IMR-90 (cell line): Measurements from ENCODE around the gene NAPB. TPM values are rescaled to one million over a fixed set of nuclear protein-coding genes. Genes with fewer than 3 reads are reported as not detected.
A peak's percentile ranks its signal among the peaks of the same experiment; 100 is the strongest.

ENCODE experiments used
- ATAC-seq: fragments of 200-7000 bp; cut with Tn5 transposase; 2 replicates; pipeline ENCODE4 v1.9.1; 2020; ENCODE audit warnings: low read depth, mild to moderate bottlenecking, moderate library complexity
- BruUV-seq: library from RNA; stranded (reverse); fragments of 400-500 nt; replicated peaks from 2 replicates; lab custom pipeline; 2021; lab: Mats Ljungman, UMichigan
- CTCF ChIA-PET: fragments of 300-600 bp; formaldehyde crosslinking; extraction: SDS; loops from one replicate; lab custom pipeline; 2021; ENCODE audit warnings: antibody characterized with exemption; lab: Yijun Ruan, JAX
- POLR2A ChIA-PET: fragments of 300-600 bp; sonication (Branson Sonifier 250); formaldehyde crosslinking; loops from one replicate; lab custom pipeline; 2022; ENCODE audit warnings: antibody characterized with exemption; ENCODE audit not compliant: unreplicated experiment; lab: Charles Lee
- DNase-seq: peaks from one replicate; pipeline ENCODE4 v3.0.0; 2013
- H2AFZ ChIP-seq: replicated peaks from 2 replicates; pipeline ENCODE3; 2013; ENCODE audit warnings: low read length, mild to moderate bottlenecking; ENCODE audit not compliant: poor library complexity
- H2AK5ac ChIP-seq: 2 replicates; pipeline ENCODE4 v1.6.1; 2013; ENCODE audit warnings: low read depth, low read length, inconsistent platforms
- H2AK9ac ChIP-seq: replicated peaks from 2 replicates; pipeline ENCODE3; 2013; ENCODE audit warnings: mild to moderate bottlenecking, low read depth, low read length, moderate library complexity; ENCODE audit not compliant: poor library complexity
- H2BK120ac ChIP-seq: 2 replicates; pipeline ENCODE4 v1.6.1; 2013; ENCODE audit warnings: low read depth, low read length, inconsistent platforms
- H2BK15ac ChIP-seq: 3 replicates; pipeline ENCODE4 v1.6.1; 2013; ENCODE audit warnings: low read depth, low read length, inconsistent platforms
- H2BK20ac ChIP-seq: 2 replicates; pipeline ENCODE4 v1.6.1; 2013; ENCODE audit warnings: low read depth, mild to moderate bottlenecking, inconsistent platforms, low read length, moderate library complexity
- H2BK5ac ChIP-seq: 2 replicates; pipeline ENCODE4 v1.6.1; 2013; ENCODE audit warnings: mild to moderate bottlenecking, low read depth, low read length, inconsistent platforms; ENCODE audit not compliant: poor library complexity, severe bottlenecking
- H3K14ac ChIP-seq: replicated peaks from 2 replicates; pipeline ENCODE4 v1.6.1; 2013; ENCODE audit warnings: low read depth, low read length, inconsistent platforms
- H3K18ac ChIP-seq: 2 replicates; pipeline ENCODE4 v1.6.1; 2013; ENCODE audit warnings: low read depth, low read length, control low read depth
- H3K23ac ChIP-seq: 2 replicates; pipeline ENCODE4 v1.6.1; 2013; ENCODE audit warnings: low read depth, low read length, inconsistent platforms
- H3K27ac ChIP-seq: 2 replicates; pipeline ENCODE4 v1.5.1; 2013; ENCODE audit warnings: mild to moderate bottlenecking, control low read depth, low read length; ENCODE audit not compliant: insufficient read depth
- H3K27me3 ChIP-seq: 2 replicates; pipeline ENCODE4 v1.6.1; 2013; ENCODE audit warnings: low read length; ENCODE audit not compliant: control insufficient read depth, insufficient read depth
- H3K36me3 ChIP-seq: 2 replicates; pipeline ENCODE4 v1.6.1; 2013; ENCODE audit warnings: low read length, mixed read lengths; ENCODE audit not compliant: control insufficient read depth, insufficient read depth
- H3K4ac ChIP-seq: 2 replicates; pipeline ENCODE4 v1.6.1; 2013; ENCODE audit warnings: low read depth, low read length, inconsistent platforms
- H3K4me1 ChIP-seq: 2 replicates; pipeline ENCODE4 v1.6.1; 2013; ENCODE audit warnings: low read length, mixed read lengths; ENCODE audit not compliant: control insufficient read depth, insufficient read depth
- H3K4me2 ChIP-seq: 2 replicates; pipeline ENCODE4 v1.6.1; 2013; ENCODE audit warnings: low read depth, mild to moderate bottlenecking, control low read depth, low read length, moderate library complexity
- H3K4me3 ChIP-seq: 2 replicates; pipeline ENCODE4 v1.5.1; 2013; ENCODE audit warnings: low read depth, mild to moderate bottlenecking, control low read depth, low read length, moderate library complexity; ENCODE audit not compliant: insufficient read depth
- H3K56ac ChIP-seq: 2 replicates; pipeline ENCODE4 v1.6.1; 2013; ENCODE audit warnings: low read length, inconsistent platforms; ENCODE audit not compliant: insufficient read depth; ENCODE audit errors: extremely low read depth
- H3K79me1 ChIP-seq, 2 experiments: 2 replicates each; pipeline ENCODE4 v1.6.1; 2013; ENCODE audit warnings: low read length in 2 of 2, inconsistent platforms in 1 of 2, low read depth in 1 of 2
- H3K9ac ChIP-seq: 2 replicates; pipeline ENCODE4 v1.6.1; 2013; ENCODE audit warnings: low read depth, low read length, control low read depth
- H3K9me1 ChIP-seq: 2 replicates; pipeline ENCODE4 v1.6.1; 2013; ENCODE audit warnings: low read length, inconsistent platforms; ENCODE audit not compliant: insufficient read depth
- H3K9me3 ChIP-seq: 2 replicates; pipeline ENCODE4 v1.6.1; 2013; ENCODE audit warnings: low read length; ENCODE audit not compliant: control insufficient read depth, insufficient read depth
- H4K20me1 ChIP-seq: 2 replicates; pipeline ENCODE4 v1.6.1; 2013; ENCODE audit warnings: low read length, inconsistent platforms; ENCODE audit not compliant: insufficient read depth
- H4K5ac ChIP-seq: 2 replicates; pipeline ENCODE4 v1.6.1; 2013; ENCODE audit warnings: mild to moderate bottlenecking, low read depth, low read length, control low read depth
- H4K8ac ChIP-seq, 2 experiments: 2 replicates each; pipeline ENCODE4 v1.6.1; 2013; ENCODE audit warnings: low read depth in 2 of 2, low read length in 2 of 2, control low read depth in 1 of 2, inconsistent platforms in 1 of 2
- H4K91ac ChIP-seq: 2 replicates; pipeline ENCODE4 v1.6.1; 2013; ENCODE audit warnings: low read depth, low read length, inconsistent platforms; ENCODE audit not compliant: insufficient read depth
- CEBPB ChIP-seq: IDR thresholded peaks from 2 replicates; pipeline ENCODE4 v1.6.1; 2012; ENCODE audit warnings: low read depth, low read length, improper control_type of control experiment
- CHD1 ChIP-seq: IDR thresholded peaks from 2 replicates; pipeline ENCODE4 v1.6.1; 2012; ENCODE audit warnings: low read depth, low read length, improper control_type of control experiment
- FOS ChIP-seq: fragments of 150-350 bp; IDR thresholded peaks from 2 replicates; pipeline ENCODE4 v1.6.1; 2016; ENCODE audit warnings: low read depth, low read length
- MAFK ChIP-seq: IDR thresholded peaks from 2 replicates; pipeline ENCODE4 v1.6.1; 2012; ENCODE audit warnings: low read depth, low read length, improper control_type of control experiment
- MAZ ChIP-seq: IDR thresholded peaks from 2 replicates; pipeline ENCODE4 v1.6.1; 2012; ENCODE audit warnings: low read depth, mild to moderate bottlenecking, low read length, improper control_type of control experiment, moderate library complexity, borderline replicate concordance
- MXI1 ChIP-seq: IDR thresholded peaks from 2 replicates; pipeline ENCODE4 v1.6.1; 2012; ENCODE audit warnings: low read depth, mild to moderate bottlenecking, low read length, moderate library complexity, borderline replicate concordance
- NFE2L2 ChIP-seq: fragments of 150-350 bp; IDR thresholded peaks from 2 replicates; pipeline ENCODE4 v1.6.1; 2016; ENCODE audit warnings: low read depth, mild to moderate bottlenecking, low read length
- POLR2A ChIP-seq: IDR thresholded peaks from 2 replicates; pipeline ENCODE4 v1.6.1; 2012; ENCODE audit warnings: mild to moderate bottlenecking, low read depth, low read length
- RAD21 ChIP-seq: IDR thresholded peaks from 2 replicates; pipeline ENCODE4 v1.6.1; 2012; ENCODE audit warnings: low read length, improper control_type of control experiment
- RCOR1 ChIP-seq: IDR thresholded peaks from 2 replicates; pipeline ENCODE4 v1.6.1; 2012; ENCODE audit warnings: mild to moderate bottlenecking, low read length, improper control_type of control experiment; ENCODE audit not compliant: insufficient replicate concordance
- RFX5 ChIP-seq: IDR thresholded peaks from 2 replicates; pipeline ENCODE4 v1.8.0; 2012; ENCODE audit warnings: low read depth, mild to moderate bottlenecking, low read length, moderate library complexity
- SMC3 ChIP-seq: fragments of 150-350 bp; IDR thresholded peaks from 2 replicates; pipeline ENCODE4 v1.6.1; 2016; ENCODE audit warnings: low read depth, mild to moderate bottlenecking, antibody characterized with exemption, low read length, moderate library complexity
- WGBS, 2 experiments: methylation state at CpG; one replicate each; pipeline versions ENCODE4 v1.1.5 to v1.1.7; 2013; ENCODE audit warnings: missing lambda C conversion rate in 2 of 2; ENCODE audit not compliant: insufficient read length in 1 of 2; ENCODE audit errors: extremely low coverage in 2 of 2; 5-methylcytosine and 5-hydroxymethylcytosine counted together
- dilution Hi-C: fragments of 300-500 bp; cut with HindIII; formaldehyde crosslinking; loops from one replicate; pipeline ENCODE4 v1.14.3; 2018; ENCODE audit warnings: low sequenced_read_pairs; ENCODE audit not compliant: unreplicated experiment
- in situ Hi-C: fragments of 300-500 bp; cut with MboI; formaldehyde crosslinking; loops from 3 replicates; pipeline ENCODE4 v1.14.3; 2019; ENCODE audit warnings: low sequenced_read_pairs, inconsistent platforms, mixed read lengths
- intact Hi-C: fragments of 100-400 bp; cut with micrococcal nuclease; formaldehyde crosslinking; loops from 2 replicates; pipeline ENCODE4 v1.10.0; 2022
- polyA plus RNA-seq, 3 experiments: library from polyadenylated mRNA; depleted of rRNA; stranded (reverse); fragments of >200 nt; gene quantifications; 2 replicates each; pipeline ENCODE4 v1.2.3, GENCODE V29; 2012; ENCODE audit warnings: low replicate concordance in 1 of 3
- total RNA-seq: library from RNA; depleted of rRNA; stranded (reverse); fragments of >200 nt; gene quantifications from 2 replicates; pipeline ENCODE4 v1.2.3, GENCODE V29; 2012
- TF ChIP-seq, protein P1 (sequence below): conservative IDR thresholded peaks from 2 replicates; pipeline ENCODE4 v1.5.1; 2012; ENCODE audit warnings: mild to moderate bottlenecking, low read depth, low read length, improper control_type of control experiment
- TF ChIP-seq, protein P2 (sequence below): fragments of 150-350 bp; IDR thresholded peaks from 2 replicates; pipeline ENCODE4 v1.6.1; 2017; ENCODE audit warnings: mild to moderate bottlenecking, antibody characterized with exemption, low read length, low read depth

NAPB gene
- total and polyA plus RNA-seq, 2 of the 4 experiments (the other 2 are of a cell fraction) = 4.4 to 5.2 TPM

DNA sequence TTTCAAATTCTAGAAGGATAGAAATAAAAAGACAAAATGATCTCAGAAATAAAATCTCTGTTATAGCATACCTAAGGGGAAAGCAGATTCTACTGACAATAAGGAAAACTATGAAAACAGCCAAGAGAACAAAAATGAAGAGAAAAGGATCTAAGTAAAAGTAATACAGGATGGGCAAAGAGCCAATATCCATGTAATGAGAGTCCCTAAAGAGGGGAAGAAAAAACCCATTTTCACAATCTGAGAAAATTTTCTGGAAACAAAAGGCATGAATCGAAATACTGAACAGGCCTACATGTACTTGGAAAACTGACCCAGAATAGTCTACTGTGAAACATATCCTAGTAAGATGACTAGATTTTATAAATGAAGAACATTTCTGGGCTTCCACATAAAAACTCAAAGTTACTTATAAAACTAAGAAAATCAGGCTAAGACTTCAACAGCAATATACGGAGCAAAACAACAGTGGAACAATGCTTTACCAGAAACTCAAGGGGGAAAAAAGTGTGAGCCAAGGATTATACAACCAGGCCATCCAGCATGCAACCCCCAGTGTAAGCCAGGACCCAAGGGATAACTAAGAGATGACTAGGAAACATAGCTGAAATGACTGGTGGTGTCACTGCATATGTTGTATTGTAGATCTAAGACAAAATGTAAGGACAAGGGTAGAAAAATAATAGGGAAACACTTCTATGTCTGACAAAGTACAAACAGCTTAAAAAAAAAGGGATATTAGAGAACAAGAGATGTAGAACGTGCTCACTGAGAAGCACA, 10.2 kb downstream of the NAPB start:
- no TSS peak for BruUV-seq

More for the DNA sequence above, 10.2 kb downstream of the NAPB start:
- no peak overlapping the region for H3K4me3 ChIP-seq
- no peak overlapping the region for H2AK9ac ChIP-seq
- intact Hi-C loops = no loop called here
- no peak overlapping the region for H4K8ac ChIP-seq
- H2AFZ ChIP-seq = no peak overlapping the region
- ATAC-seq (peak; percentile 28; the same call in 1 of the 2 replicates), DNase-seq (no peak)
- H3K36me3 ChIP-seq = no peaks in the 10 kb centered on the region
- WGBS, 2 experiments = no CpG with 5 or more reads among the region's 3 CpGs
- H2BK20ac ChIP-seq = no peak overlapping the region
- no peak overlapping the region for H3K56ac ChIP-seq
- dilution Hi-C loops = no loop called here
- H3K79me1 ChIP-seq = peaks cover 14 to 61% of the 10 kb centered on the region in 2 experiments
- no peak overlapping the region for H3K18ac ChIP-seq
- in situ Hi-C loops = no loop called here
- H2BK5ac ChIP-seq = no peak overlapping the region
- 0 out of 2 replicates have a peak overlapping the region, but pooled peaks have one; percentile 27 for H3K4ac ChIP-seq
- H3K9me1 ChIP-seq = 0 out of 2 replicates have a peak, but pooled peaks cover 6% of the 10 kb centered on the region
- no peak overlapping the region for H2AK5ac ChIP-seq
- H4K91ac ChIP-seq = no peak overlapping the region
- no peak overlapping the region for H3K23ac ChIP-seq
- peaks cover 41% of the 10 kb centered on the region for H4K20me1 ChIP-seq
- TF ChIP-seq SMC3 = no peak
- no peak for TF ChIP-seq RFX5
- TF ChIP-seq CHD1 = no peak
- no peak for TF ChIP-seq FOS
- no peak for TF ChIP-seq MAFK
- no peak for TF ChIP-seq RCOR1
- TF ChIP-seq, protein P1, sequence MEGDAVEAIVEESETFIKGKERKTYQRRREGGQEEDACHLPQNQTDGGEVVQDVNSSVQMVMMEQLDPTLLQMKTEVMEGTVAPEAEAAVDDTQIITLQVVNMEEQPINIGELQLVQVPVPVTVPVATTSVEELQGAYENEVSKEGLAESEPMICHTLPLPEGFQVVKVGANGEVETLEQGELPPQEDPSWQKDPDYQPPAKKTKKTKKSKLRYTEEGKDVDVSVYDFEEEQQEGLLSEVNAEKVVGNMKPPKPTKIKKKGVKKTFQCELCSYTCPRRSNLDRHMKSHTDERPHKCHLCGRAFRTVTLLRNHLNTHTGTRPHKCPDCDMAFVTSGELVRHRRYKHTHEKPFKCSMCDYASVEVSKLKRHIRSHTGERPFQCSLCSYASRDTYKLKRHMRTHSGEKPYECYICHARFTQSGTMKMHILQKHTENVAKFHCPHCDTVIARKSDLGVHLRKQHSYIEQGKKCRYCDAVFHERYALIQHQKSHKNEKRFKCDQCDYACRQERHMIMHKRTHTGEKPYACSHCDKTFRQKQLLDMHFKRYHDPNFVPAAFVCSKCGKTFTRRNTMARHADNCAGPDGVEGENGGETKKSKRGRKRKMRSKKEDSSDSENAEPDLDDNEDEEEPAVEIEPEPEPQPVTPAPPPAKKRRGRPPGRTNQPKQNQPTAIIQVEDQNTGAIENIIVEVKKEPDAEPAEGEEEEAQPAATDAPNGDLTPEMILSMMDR = no peak
- TF ChIP-seq MAZ = no peak
- no peak for TF ChIP-seq CEBPB
- TF ChIP-seq RAD21 = no peak
- TF ChIP-seq POLR2A = no peak
- no peak for TF ChIP-seq MXI1
- TF ChIP-seq, protein P2, sequence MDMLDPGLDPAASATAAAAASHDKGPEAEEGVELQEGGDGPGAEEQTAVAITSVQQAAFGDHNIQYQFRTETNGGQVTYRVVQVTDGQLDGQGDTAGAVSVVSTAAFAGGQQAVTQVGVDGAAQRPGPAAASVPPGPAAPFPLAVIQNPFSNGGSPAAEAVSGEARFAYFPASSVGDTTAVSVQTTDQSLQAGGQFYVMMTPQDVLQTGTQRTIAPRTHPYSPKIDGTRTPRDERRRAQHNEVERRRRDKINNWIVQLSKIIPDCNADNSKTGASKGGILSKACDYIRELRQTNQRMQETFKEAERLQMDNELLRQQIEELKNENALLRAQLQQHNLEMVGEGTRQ = no peak
- no peak for TF ChIP-seq NFE2L2
- ChIA-PET CTCF (interaction anchor here (0.7 kb wide), 1 partner anchor 17 kb away, joined by 3 read pairs; no protein-coding TSS in a partner anchor), POLR2A (interaction anchor here (1.0 kb wide), 1 partner anchor 10 kb away, joined by 3 read pairs; the partner anchor contains the start of gene NAPB)
- H2BK120ac ChIP-seq = no peak overlapping the region
- H2BK15ac ChIP-seq = no peak overlapping the region
- no peaks in the 10 kb centered on the region for H3K27me3 ChIP-seq
- 0 out of 2 replicates have a peak overlapping the region, but pooled peaks have one; percentile 75 for H4K5ac ChIP-seq
- no peaks in the 10 kb centered on the region for H3K9me3 ChIP-seq
- H3K27ac ChIP-seq = no peak overlapping the region
- no peak overlapping the region for H3K9ac ChIP-seq
- no peak overlapping the region for H3K14ac ChIP-seq
- peaks cover 7% of the 10 kb centered on the region for H3K4me1 ChIP-seq
- no peak overlapping the region for H3K4me2 ChIP-seq
